CD4-positive, alpha-beta T cell treated with Interleukin-4 for 4 hours (primary cell): ENCODE data around the gene COL7A1.

Experiments used
- DNase-seq: peaks from one replicate; pipeline ENCODE4 v3.0.0-alpha.2; 2020

The COL7A1 gene

GRCh38 chr3:48587686-48588085 is 7.4 kb downstream of the COL7A1 start:
- DNase-seq: no peak

- no peak for DNase-seq
These were observed 9.7 kb downstream of the COL7A1 start for GRCh38 chr3:48585411-48585810.

GRCh38 chr3:48584836-48585235 is 10.3 kb downstream of the COL7A1 start:
- DNase-seq: no peak

DNA sequence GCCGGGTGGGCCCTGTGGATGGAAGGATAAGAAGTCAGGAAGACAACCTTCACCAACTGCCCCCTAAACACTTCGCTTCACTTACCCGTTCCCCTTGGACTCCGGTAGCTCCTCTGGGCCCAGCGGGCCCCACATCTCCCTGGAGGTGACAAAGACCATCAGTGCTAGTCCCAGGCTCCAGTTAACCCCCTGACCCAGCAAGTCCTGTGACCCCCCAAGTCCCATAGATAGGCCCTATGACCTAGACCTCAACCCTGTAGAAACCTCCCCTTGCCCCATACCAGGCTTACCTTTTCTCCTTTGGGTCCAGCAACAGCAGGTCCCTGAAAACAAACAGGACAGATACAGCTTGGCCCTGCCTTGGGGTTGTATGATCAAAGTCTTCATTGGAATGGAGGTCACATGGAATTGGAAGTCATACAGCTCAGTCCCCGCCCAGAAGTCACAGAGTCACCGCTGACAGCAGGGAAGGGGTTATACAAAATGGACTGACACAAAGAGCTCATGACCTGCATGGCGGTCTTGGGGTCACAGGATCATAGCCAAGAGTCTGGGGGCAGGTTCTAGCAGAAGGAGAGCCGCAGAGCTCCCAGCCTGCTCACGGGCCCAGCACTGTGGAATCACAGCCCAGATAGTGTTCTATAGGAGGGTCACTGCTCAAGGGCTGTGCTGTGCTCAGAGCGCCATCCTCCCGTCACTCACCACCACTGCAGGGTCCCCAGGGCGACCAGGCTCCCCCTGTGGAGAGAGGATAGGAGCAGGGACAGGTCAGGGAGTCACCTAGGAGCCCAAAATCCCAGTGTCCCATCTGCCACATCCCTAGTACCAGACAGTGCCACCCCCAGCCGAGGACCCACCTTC is 13.3 kb downstream of the COL7A1 start:
- DNase-seq: no peak

DNA sequence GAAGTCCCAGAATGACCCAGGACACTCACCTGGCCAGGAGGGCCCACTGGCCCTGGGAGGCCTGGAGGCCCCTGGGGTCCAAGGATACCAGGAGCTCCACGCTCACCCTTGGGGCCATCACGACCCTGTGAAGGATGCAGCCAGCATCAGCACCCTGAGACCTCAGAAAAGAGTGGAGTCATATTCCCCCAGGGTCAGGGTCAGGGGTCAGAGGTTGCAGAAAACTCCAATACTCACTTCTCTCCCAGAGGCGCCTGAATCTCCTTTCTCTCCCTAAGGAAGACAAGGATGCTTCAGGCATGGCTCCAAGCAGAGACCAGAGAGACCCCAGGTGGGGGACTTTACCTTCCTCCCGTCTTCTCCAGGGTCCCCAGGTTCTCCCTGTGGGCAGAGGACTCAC is 18.5 kb downstream of the COL7A1 start:
- no peak for DNase-seq

GRCh38 chr3:48575366-48575765 is 19.8 kb downstream of the COL7A1 start:
- no peak for DNase-seq

GRCh38 chr3:48573973-48574585 is 21.1 kb downstream of the COL7A1 start:
- DNase-seq: no peak

DNA sequence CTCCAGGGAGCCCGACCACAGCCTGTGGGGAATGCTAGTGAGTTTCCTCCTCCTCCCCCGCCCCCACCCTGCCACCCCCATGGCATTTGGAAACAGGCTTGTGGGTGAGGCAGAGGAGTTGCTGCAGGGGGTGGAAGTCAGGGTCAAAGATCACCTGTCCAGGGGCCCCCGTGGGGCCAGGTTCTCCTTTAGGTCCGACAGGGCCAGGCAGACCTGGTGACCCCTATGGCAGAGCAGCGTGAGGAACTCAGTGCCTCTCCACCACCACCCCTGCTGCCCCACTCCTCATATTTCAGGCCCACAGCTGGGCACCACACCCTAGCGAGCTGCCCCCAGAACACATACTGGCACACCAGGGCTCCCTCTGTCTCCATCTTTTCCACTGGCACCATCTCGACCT is 22.6 kb downstream of the COL7A1 start:
- DNase-seq: no peak

DNA sequence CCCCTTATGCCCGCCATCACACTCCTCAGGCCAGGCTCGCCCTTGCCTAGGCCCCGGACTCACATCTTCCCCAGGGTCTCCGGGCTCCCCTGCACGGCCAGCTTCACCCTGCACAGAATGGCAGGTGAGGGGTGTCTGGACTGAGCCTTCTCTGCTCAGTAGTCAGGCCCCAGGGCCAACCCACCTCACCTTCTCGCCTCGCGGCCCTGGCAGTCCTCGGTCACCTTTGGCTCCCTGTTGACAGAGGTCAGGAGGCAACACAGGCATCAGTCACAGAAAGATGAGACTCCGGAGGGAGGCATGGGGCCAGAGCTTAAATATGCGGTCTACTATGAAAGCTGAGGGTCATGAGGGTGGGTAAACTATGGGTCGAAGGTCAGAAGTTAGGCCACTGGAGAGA is 23.2 kb downstream of the COL7A1 start:
- no peak for DNase-seq

DNA sequence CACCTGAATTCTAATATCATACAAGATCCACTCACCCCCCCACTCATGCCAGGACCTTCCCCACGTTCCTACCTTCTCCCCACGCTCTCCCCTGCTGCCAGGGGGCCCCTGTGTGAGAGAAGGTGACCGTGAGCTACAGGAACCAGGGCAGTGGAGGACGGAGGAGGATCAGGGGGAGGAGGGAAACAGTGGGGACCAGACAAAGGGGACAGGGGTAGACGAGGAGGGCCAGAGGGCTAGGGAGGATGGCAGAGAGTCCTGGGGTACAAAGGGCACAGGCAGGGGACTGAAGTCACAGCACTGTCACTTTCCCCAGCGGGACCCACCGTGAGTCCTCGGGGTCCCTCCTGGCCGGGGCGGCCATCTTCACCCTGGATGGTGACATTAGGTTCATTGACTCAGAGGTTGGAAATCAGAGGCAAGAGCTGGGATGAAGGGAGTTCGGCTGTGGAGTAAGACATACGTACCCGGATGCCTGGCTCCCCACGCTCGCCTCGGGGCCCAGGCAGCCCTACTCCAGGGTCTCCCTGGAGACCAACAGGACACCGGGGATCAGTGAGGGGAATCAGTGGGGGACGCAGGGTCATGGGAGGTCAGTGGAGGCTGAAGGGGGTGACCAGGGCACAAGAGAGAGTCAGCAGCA is 25.2 kb downstream of the COL7A1 start:
- DNase-seq: no peak

- DNase-seq: no peak
These were observed 25.7 kb downstream of the COL7A1 start for GRCh38 chr3:48569400-48569799.

DNA sequence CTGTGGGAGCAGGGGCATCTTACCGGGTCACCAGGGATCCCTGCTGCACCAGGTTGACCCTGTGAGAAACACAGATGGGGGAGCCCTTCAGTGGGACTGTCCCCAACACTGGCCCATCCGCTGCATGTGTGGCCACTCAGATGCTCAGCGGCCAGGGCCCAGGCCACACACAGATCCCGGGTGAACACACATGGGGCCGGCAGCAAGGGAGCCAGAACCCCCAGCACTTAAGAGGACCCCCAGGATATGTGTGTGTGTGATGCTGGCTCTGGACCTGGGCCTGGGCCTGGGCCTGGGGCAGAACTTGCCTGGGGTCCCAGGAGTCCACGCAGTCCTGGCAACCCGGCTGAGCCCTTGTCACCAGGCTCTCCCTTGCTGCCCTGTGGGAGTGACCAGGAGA is 26.7 kb downstream of the COL7A1 start:
- no peak for DNase-seq

- no peak for DNase-seq
These were observed 27.6 kb downstream of the COL7A1 start for GRCh38 chr3:48567500-48567899.

DNA sequence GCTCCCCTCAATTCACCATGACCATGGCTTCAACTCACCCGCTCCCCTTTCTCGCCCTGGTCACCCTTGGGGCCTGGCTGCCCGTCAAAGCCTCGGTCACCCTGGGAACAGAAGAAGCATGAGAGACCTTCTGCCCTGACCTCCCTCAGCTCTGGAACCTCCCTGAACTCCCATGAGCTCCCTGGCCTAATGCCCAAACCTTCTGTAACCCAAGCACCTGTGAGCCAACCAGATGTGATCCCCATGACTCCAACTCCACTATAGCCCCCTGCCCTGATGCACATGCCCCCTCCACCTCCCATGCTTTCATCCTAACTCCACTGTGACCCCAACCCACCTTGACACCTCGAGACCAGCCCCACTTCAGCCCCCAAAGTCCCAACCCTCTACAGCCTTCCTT is 28.0 kb downstream of the COL7A1 start:
- DNase-seq: no peak

DNA sequence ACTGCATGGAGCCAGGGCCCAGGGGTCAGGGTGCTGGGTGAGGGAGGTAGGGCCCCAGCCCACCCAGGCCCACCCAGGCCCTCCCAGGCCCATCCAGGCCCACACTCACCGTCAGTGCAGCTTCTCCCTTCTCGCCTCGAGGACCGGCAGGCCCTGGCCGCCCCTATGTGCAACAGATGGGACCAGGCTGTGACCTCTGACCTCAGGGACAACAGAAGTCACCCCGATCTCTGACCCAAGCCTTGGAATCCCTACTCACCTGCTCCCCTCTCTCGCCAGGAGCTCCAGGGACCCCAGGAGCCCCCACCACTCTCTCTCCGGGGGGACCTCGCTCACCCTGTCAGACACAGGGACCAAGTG is 28.7 kb downstream of the COL7A1 start:
- DNase-seq: no peak

GRCh38 chr3:48565591-48566400 is 29.3 kb downstream of the COL7A1 start:
- DNase-seq: no peak

GRCh38 chr3:48565186-48565585 is 29.9 kb downstream of the COL7A1 start:
- DNase-seq: no peak

GRCh38 chr3:48564667-48565066 is 30.5 kb downstream of the COL7A1 start:
- no peak for DNase-seq

DNA sequence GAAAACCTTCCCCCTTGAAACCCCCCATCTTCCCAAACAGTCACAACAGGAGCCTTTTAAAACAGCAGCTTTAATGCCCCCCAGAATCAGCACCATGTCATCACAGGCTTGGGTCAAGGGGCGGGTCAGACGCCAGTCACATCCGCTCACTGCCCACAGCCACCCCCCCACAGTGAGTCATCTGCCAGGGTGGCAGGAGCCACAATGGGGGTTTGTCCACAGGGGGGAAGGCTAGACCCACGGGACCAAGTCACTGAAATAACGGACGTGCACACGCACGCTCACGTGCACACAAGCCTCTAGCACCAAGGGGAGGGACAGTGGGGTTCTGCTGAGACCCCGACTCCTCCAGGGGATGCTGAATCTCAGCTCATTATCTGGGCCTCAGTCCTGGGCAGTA is 31.1 kb downstream of the COL7A1 start:
- peak; percentile 57 for DNase-seq

GRCh38 chr3:48563382-48563918 is 31.7 kb downstream of the COL7A1 start, which contains the start of gene UCN2:
UCN2 (minus strand) TSS chr3:48563781; CDS start chr3:48563124, 657 bp downstream.
- no peak for DNase-seq

DNA sequence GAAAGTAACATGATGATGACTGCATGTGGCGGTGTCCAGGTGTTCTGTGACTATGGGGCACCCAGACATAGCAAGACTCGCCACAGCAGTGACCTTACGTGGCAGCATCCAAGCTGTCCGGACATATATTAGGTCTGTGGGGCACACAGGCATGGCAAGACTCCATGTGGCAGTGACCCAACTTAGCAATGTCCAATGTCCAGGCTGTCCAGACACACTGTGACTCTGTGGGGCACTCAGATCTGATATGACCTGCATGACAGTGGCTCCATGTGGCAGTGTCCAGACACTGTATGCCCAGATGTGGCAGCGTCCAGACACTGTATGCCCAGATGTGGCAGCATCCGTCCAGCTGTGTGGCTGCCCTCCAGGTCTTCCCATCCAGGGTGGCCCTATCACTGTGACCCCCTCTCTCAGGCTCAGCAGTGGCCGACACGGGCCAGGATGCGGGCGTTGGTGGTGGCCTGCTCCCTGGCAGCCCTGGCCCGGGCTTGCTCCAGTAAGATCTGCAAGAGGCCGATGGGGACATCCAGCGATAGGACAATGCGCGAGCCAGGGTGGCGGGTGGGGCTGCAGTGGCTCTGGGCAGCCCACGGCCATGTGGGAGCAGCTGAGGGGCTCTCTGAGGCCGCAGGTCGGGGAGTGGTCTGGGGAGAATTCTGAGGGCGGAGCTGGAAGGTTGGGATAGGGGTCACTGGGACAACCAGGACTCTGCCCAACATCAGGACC is 32.6 kb downstream of the COL7A1 start:
- DNase-seq: no peak

GRCh38 chr3:48561045-48561736 is 33.9 kb downstream of the COL7A1 start:
- no peak for DNase-seq
